Neural cell (in vitro differentiated cells): Measurements from ENCODE around the gene PKP1. TPM values are rescaled to one million over a fixed set of nuclear protein-coding genes. Genes with fewer than 3 reads are reported as not detected.

Source experiments
- H2AFZ ChIP-seq: fragments of 200-600, 300-800 bp; sonication (generic), shearing (Covaris generic); 2 replicates; pipeline ENCODE4 v1.6.0; 2014; ENCODE audit warnings: low read depth, mild to moderate bottlenecking, antibody characterized with exemption, low read length, moderate library complexity
- H3F3A ChIP-seq: fragments of 200-600 bp; shearing (Covaris generic); 2 replicates; pipeline ENCODE4 v1.6.1; 2016; ENCODE audit warnings: mild to moderate bottlenecking, moderate library complexity, mixed read lengths, antibody characterized with exemption, low read length; ENCODE audit not compliant: insufficient read depth, poor library complexity, severe bottlenecking
- H3K27ac ChIP-seq: fragments of 200-600, 300-800 bp; sonication (generic), shearing (Covaris generic); 2 replicates; pipeline ENCODE4 v1.5.1; 2014; ENCODE audit warnings: mild to moderate bottlenecking, low read length, moderate library complexity
- H3K27me3 ChIP-seq: fragments of 300-800, 200-600 bp; sonication (generic), shearing (Covaris generic); 2 replicates; pipeline ENCODE4 v1.6.0; 2014; ENCODE audit warnings: mild to moderate bottlenecking, low read depth, low read length, moderate library complexity; ENCODE audit not compliant: insufficient read depth
- H3K36me3 ChIP-seq: fragments of 300-800, 200-600 bp; sonication (generic), shearing (Covaris generic); 2 replicates; pipeline ENCODE4 v1.5.1; 2014; ENCODE audit warnings: mild to moderate bottlenecking, antibody characterized with exemption, low read length, moderate library complexity; ENCODE audit not compliant: insufficient read depth
- H3K4me2 ChIP-seq: fragments of 300-800, 200-600 bp; sonication (generic), shearing (Covaris generic); 2 replicates; pipeline ENCODE4 v1.6.0; 2014; ENCODE audit warnings: mild to moderate bottlenecking, low read length
- H3K4me3 ChIP-seq: fragments of 300-800, 200-600 bp; sonication (generic), shearing (Covaris generic); 2 replicates; pipeline ENCODE4 v1.5.1; 2014; ENCODE audit warnings: mild to moderate bottlenecking, low read length, moderate library complexity
- H3K79me2 ChIP-seq: fragments of 200-600 bp; shearing (Covaris generic); replicated peaks from 2 replicates; pipeline ENCODE4 v1.6.0; 2014; ENCODE audit warnings: mild to moderate bottlenecking, low read length, moderate library complexity; ENCODE audit not compliant: insufficient read depth
- H3K9ac ChIP-seq: fragments of 300-800, 200-600 bp; sonication (generic), shearing (Covaris generic); 2 replicates; pipeline ENCODE4 v1.6.1; 2016; ENCODE audit warnings: mild to moderate bottlenecking, low read length, mixed read lengths
- H3K9me2 ChIP-seq: fragments of 200-600 bp; shearing (Covaris generic); 2 replicates; pipeline ENCODE4 v1.6.1; 2016; ENCODE audit warnings: mild to moderate bottlenecking, low read length, mixed read lengths; ENCODE audit not compliant: insufficient read depth
- H3K9me3 ChIP-seq: fragments of 200-600, 300-800 bp; sonication (generic), shearing (Covaris generic); 2 replicates; pipeline ENCODE4 v1.6.1; 2016; ENCODE audit warnings: mild to moderate bottlenecking, mixed run types, low read length, moderate library complexity, mixed read lengths
- H4K20me1 ChIP-seq: fragments of 200-600 bp; shearing (Covaris generic); 2 replicates; pipeline ENCODE4 v1.6.1; 2016; ENCODE audit warnings: mild to moderate bottlenecking, mixed run types; ENCODE audit not compliant: insufficient read depth
- EP300 ChIP-seq: fragments of 450-650 bp; conservative IDR thresholded peaks from 2 replicates; pipeline ENCODE4 v1.6.1; 2014; ENCODE audit warnings: antibody characterized with exemption, mild to moderate bottlenecking, moderate library complexity; ENCODE audit not compliant: poor library complexity, severe bottlenecking
- EZH2 ChIP-seq: fragments of 200-600, 300-800 bp; shearing (Covaris generic), sonication (generic); IDR thresholded peaks from 2 replicates; pipeline ENCODE4 v1.6.1; 2014; ENCODE audit warnings: antibody characterized with exemption, low read length, borderline replicate concordance, mild to moderate bottlenecking; ENCODE audit not compliant: insufficient read depth, poor library complexity, severe bottlenecking
- MXI1 ChIP-seq: fragments of 450-650 bp; conservative IDR thresholded peaks from 2 replicates; pipeline ENCODE4 v1.6.1; 2014; ENCODE audit warnings: antibody characterized with exemption, mild to moderate bottlenecking; ENCODE audit not compliant: poor library complexity, severe bottlenecking
- POLR2AphosphoS5 ChIP-seq: IDR thresholded peaks from 2 replicates; pipeline ENCODE4 v1.6.1; 2012
- RAD21 ChIP-seq: fragments of 450-650 bp; conservative IDR thresholded peaks from 2 replicates; pipeline ENCODE4 v1.6.1; 2014; ENCODE audit warnings: antibody characterized with exemption, mild to moderate bottlenecking, moderate library complexity
- REST ChIP-seq: IDR thresholded peaks from 2 replicates; pipeline ENCODE4 v1.6.1; 2012; ENCODE audit warnings: borderline replicate concordance
- SMC3 ChIP-seq: fragments of 450-650 bp; conservative IDR thresholded peaks from 2 replicates; pipeline ENCODE4 v1.6.1; 2014; ENCODE audit warnings: antibody characterized with exemption, mild to moderate bottlenecking, moderate library complexity; ENCODE audit not compliant: poor library complexity
- TAF1 ChIP-seq: IDR thresholded peaks from 2 replicates; pipeline ENCODE4 v1.6.1; 2012; ENCODE audit warnings: low read depth
- polyA plus RNA-seq: library from polyadenylated mRNA; depleted of rRNA; stranded (reverse); fragments of >200 nt; gene quantifications from 2 replicates; pipeline ENCODE4 v1.2.3, GENCODE V29; 2014
- TF ChIP-seq, protein P1 (sequence below): fragments of 450-650 bp; IDR thresholded peaks from 2 replicates; pipeline ENCODE4 v1.5.1; 2014; ENCODE audit warnings: antibody characterized with exemption, mild to moderate bottlenecking, moderate library complexity; ENCODE audit not compliant: poor library complexity, severe bottlenecking

The PKP1 gene
- polyA plus RNA-seq, 1 donor from 2014 or later: not detected

GRCh38 chr1:201302163-201303152 is 19.2 kb downstream of the PKP1 start:
- Histone ChIP-seq H3F3A (no peaks in the 10 kb centered on the region), H3K9me3 (no peaks in the 10 kb centered on the region), H4K20me1 (no peaks in the 10 kb centered on the region), H3K27ac (no peak overlapping the region), H3K36me3 (no peaks in the 10 kb centered on the region), H3K79me2 (no peaks in the 10 kb centered on the region), H3K9me2 (no peaks in the 10 kb centered on the region), H3K4me3 (no peak overlapping the region), H3K4me2 (no peak overlapping the region), H2AFZ (no peak overlapping the region), H3K9ac (no peak overlapping the region), H3K27me3 (no peaks in the 10 kb centered on the region)
- TF ChIP-seq RAD21: no peak
- TF ChIP-seq TAF1: no peak
- TF ChIP-seq REST: no peak
- no peak for TF ChIP-seq MXI1
- TF ChIP-seq SMC3: no peak
- TF ChIP-seq EP300: no peak
- no peak for TF ChIP-seq POLR2AphosphoS5
- TF ChIP-seq, protein P1, sequence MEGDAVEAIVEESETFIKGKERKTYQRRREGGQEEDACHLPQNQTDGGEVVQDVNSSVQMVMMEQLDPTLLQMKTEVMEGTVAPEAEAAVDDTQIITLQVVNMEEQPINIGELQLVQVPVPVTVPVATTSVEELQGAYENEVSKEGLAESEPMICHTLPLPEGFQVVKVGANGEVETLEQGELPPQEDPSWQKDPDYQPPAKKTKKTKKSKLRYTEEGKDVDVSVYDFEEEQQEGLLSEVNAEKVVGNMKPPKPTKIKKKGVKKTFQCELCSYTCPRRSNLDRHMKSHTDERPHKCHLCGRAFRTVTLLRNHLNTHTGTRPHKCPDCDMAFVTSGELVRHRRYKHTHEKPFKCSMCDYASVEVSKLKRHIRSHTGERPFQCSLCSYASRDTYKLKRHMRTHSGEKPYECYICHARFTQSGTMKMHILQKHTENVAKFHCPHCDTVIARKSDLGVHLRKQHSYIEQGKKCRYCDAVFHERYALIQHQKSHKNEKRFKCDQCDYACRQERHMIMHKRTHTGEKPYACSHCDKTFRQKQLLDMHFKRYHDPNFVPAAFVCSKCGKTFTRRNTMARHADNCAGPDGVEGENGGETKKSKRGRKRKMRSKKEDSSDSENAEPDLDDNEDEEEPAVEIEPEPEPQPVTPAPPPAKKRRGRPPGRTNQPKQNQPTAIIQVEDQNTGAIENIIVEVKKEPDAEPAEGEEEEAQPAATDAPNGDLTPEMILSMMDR: no peak
- no peak for TF ChIP-seq EZH2

DNA sequence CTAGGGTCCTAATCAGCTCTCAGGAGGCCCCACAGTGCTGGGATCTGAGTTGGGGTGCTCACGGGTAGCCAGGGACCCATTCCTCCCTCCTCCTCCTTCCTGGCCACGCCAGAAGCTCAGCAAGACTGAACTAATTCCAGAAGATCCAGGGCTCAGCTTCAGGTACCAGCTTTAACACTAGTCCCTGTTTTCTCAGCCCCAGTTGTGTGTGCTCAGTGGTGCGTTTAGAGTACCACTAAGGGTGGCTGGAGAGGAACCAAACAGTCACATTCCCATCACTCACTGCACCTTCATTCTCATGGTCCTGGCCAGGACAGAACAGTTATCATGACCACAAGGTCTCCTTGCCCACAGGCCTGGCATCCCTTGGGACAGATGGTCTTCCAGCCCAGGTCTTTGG is 20.8 kb downstream of the PKP1 start:
- Histone ChIP-seq H3K9me2 (no peaks in the 10 kb centered on the region), H4K20me1 (no peaks in the 10 kb centered on the region), H3K79me2 (no peaks in the 10 kb centered on the region), H3K4me2 (no peak overlapping the region), H3K27ac (no peak overlapping the region), H3K36me3 (no peaks in the 10 kb centered on the region), H3K9me3 (no peaks in the 10 kb centered on the region), H3F3A (no peaks in the 10 kb centered on the region), H3K4me3 (no peak overlapping the region), H3K27me3 (no peaks in the 10 kb centered on the region), H3K9ac (no peak overlapping the region), H2AFZ (no peak overlapping the region)
- TF ChIP-seq, protein P1: no peak
- no peak for TF ChIP-seq SMC3
- no peak for TF ChIP-seq POLR2AphosphoS5
- TF ChIP-seq MXI1: no peak
- TF ChIP-seq EP300: no peak
- no peak for TF ChIP-seq EZH2
- TF ChIP-seq REST: no peak
- TF ChIP-seq TAF1: no peak
- TF ChIP-seq RAD21: no peak
